Endothelial cell of hepatic sinusoid (primary cell): ENCODE data around the gene CIDEB.

ENCODE experiments used
- in situ Hi-C: cut with HindIII; loops from 2 replicates; pipeline ENCODE4 v1.10.0; 2017; ENCODE audit warnings: low sequenced_read_pairs

CIDEB gene

DNA sequence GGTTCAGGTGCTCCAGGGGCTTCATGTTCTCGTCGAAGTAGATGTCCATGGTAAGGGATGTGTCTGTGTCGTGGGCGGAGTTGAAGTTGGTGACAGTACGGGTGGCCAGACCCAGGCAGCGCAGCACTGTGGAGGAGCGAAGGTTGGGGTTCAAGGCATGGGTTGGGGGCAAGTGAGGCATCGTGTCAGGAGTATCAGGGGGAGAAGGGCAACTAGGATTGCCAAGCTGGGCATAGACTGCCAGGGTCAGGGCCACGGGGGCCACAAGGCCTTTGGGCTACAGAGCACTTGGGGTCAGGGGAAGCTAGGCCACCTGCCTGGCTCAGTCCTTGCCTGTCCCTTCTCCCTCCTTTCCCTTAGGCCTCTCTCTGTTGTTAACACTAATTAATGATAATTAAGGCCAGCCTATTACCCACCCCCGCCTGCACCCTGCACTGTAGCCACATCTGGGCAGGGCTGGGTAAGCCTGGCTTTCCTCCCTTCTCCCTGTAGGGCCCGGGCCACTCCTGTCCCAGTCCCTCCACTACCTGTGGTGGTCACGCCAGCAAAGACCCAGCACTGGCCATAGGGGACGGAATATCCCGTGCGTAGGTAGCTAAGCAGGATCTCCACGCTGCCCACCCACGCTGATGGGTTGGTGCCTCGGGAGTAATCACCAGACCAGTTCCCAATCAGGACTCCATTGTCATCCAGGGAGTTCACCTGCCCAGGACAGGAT is 49.1 kb downstream of the CIDEB start:
- in situ Hi-C loops: no loop called here

DNA sequence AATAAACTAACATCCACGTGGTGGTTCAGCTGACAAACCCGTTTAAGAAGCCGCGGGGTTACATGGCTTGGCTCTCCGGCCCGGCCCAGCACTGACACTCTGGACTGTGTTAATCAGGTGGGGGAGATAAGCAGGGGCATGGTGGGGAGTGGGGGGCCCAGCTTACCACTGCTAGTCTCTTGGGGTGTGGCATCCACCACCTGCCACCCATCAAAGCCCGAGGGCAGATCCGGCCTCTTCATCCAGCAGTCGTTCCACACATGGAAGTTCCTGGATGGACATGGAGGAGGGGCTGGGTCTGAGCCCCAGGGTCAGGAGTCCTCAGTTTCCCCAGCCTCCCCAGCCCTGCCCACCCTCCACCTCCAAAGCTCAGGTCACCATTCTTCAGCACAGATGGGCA is 49.7 kb downstream of the CIDEB start:
- in situ Hi-C loops: no loop called here

DNA sequence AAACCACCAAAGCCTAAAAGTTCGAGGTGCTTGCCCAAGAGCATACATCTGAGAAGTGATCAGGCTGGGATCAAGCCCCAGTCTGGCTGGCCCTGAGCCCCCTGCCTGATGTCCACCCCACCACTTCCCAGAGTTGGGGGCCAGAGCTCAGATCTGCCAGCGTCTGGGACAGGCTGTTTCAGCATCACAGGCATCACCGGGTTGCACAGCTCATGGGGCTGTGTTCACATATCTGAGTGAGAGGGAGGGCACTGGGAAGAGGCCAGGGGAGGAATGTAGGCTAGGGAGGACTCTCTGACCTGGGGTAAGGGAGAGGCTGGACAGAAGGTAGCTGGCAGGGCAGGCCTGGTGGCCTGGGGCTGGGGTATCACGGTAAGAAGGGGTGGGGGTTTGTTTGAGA is 50.8 kb downstream of the CIDEB start:
- in situ Hi-C loops: no loop called here

DNA sequence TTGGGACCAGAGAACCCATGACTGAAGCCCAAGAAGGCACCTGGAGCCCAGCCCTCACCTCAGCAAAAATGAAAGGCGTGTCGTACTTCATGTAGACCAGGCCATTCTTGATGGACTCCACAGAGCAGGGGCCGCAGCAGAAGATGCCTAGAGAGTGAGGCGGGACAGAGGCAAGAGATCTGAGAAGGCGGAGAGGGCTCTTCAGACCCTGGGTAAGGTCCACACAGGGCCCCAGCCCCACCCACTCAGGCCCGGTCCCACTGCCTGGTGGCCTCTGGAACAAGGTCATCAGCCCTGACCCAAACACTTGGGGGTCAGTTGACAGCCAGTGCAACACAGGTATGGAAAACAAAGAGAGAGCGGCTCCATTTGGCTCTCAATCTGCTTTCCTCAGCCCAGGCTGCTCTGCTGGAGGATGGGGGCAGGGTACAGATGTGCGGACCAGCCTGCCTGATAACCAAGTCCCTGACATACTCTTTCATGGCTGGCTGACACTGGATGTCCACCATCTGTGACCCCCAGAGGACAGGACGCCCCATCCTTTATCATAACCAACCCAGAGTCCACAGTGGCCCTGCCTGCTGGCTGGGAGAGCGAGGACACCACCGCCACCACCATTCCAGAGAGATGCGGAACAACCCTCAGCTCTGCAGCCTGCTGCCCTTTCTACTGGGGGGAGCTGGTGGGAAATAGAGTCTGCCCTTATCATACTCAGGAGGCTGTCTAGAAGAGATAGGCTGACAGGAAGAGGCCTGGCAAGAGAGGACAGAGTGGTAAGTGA is 51.7 kb downstream of the CIDEB start:
- in situ Hi-C loops: no loop called here

DNA sequence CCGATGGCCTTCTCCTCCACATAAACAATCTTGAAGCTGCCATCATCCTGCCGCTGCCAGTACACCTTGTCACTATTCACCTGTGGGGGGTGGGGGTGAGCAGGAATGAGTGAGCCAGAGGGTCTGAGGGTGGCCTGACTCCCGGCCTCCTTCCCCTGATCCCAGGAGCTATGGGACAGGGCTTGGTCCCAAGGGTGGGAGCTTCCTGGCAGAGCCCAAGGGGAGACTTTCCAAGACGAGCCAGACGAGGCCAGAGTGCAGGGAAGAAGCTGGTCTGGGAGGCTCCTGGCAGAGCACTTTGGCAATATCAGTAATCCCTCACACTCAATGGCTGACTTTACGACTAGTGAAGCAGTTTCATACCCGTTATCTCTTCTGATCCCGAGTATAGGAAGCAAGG is 52.3 kb downstream of the CIDEB start:
- in situ Hi-C loops: no loop called here
